ENCODE results near the gene MSLN. TPM values are rescaled to one million over a fixed set of nuclear protein-coding genes. Genes with fewer than 3 reads are reported as not detected.

The MSLN gene
- total RNA-seq, 2 donors from 2014 or later: 44.8 to 94.6 TPM

- Histone ChIP-seq H3K9me3 (no peaks in the 10 kb centered on the region), H3K36me3 (no peaks in the 10 kb centered on the region), H3K4me1 (no peaks in the 10 kb centered on the region), H3K27ac (no peak overlapping the region), H3K27me3 (no peaks in the 10 kb centered on the region), H3K4me3 (no peak overlapping the region)
- no peak for DNase-seq (ENCODE audit: low spot score)
- no peak for TF ChIP-seq CTCF (IDR thresholded peaks at IDR 0.05)
Observed at GRCh38 chr16:759110-759910, 1.2 kb upstream of the MSLN start.

GRCh38 chr16:760065-760464 is 469 bp upstream of the MSLN start:
- H3K4me3 ChIP-seq: no peak overlapping the region
- no peaks in the 10 kb centered on the region for H3K9me3 ChIP-seq
- no peak for DNase-seq (ENCODE audit: low spot score)
- H3K4me1 ChIP-seq: no peaks in the 10 kb centered on the region
- no peaks in the 10 kb centered on the region for H3K36me3 ChIP-seq
- TF ChIP-seq CTCF (IDR thresholded peaks at IDR 0.05): no peak
- no peaks in the 10 kb centered on the region for H3K27me3 ChIP-seq
- H3K27ac ChIP-seq: no peak overlapping the region

DNA sequence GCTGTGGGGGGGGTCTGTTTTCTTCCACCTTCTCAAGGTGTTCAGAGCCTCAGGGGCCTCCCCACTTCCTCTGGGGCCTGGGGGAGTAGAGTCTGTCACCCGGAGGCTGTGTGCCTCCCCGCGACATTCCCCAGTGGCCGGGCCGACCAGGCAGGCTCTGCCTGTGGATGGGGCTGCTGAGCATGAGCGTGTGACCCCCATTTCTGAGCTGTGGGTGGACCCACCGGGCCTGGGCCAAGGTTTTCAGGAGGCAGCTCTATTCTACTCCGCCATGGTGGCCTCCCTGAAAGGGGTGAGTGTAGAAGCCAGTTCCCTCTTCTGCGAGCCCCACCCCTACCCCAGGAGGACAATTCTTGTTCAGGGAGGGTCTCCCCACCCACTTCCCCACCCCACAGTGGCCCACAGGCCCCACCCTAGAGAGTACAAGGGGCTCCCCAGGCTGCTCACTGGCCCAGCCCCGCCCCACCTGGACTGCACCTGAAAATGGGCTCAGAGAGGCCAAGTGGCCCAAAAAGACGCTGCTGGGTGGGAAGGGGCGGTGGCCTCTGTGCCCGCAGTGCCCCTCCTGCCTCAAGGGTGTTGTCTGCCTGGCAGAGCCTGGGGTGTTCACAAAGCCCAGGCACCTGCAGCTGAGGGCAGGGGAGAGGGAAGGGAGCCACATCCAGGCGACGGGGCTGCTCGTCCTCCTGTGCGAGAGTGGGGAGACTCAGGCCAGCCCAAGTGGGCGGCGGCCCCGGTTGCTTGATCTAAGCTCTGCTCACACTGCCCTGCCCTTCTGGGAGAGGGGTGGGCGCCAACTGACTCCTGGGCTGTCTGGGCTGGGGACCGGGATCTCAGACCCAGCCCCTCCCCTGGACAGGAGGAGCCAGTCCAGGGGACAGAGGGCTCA is 1.3 kb downstream of the MSLN start:
- H3K36me3 ChIP-seq: no peaks in the 10 kb centered on the region
- no peak for DNase-seq (ENCODE audit: low spot score)
- no peak overlapping the region for H3K27ac ChIP-seq
- TF ChIP-seq CTCF (IDR thresholded peaks at IDR 0.05): no peak
- no peak overlapping the region for H3K4me3 ChIP-seq
- H3K4me1 ChIP-seq: no peaks in the 10 kb centered on the region
- no peaks in the 10 kb centered on the region for H3K9me3 ChIP-seq
- H3K27me3 ChIP-seq: no peaks in the 10 kb centered on the region

DNA sequence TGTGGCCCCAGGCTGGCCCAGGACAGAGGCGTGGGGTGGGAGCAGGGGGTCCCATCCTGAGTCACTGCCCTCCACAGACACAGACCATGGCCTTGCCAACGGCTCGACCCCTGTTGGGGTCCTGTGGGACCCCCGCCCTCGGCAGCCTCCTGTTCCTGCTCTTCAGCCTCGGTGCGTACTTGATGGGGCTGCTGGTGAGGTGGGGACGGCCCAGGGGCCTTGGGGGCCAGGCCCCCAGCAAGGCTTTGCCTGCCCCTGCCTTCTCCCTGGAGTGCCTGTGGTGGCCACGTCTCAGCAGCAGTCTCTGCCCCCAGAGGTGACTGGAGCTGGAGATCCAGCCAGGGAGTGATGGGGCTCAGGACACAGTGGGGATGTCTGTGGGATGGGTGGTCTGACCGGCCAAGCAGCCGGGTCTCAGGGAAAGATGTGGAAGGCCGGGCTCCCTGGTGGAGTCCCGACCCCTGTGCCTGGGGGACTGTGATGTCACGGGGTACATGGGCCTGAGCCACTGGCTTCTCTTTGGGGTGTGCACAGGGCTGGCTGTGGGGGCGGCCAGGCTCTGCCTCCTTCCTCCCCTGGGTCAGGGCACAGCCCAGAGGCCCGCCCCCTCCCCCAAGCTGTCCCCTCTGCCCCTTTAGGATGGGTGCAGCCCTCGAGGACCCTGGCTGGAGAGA is 2.2 kb downstream of the MSLN start:
- DNase-seq (ENCODE audit: low spot score): no peak
- Histone ChIP-seq H3K4me3 (no peak overlapping the region), H3K27ac (no peak overlapping the region), H3K9me3 (no peaks in the 10 kb centered on the region), H3K36me3 (no peaks in the 10 kb centered on the region), H3K27me3 (no peaks in the 10 kb centered on the region), H3K4me1 (no peaks in the 10 kb centered on the region)
- TF ChIP-seq CTCF (IDR thresholded peaks at IDR 0.05): no peak

DNA sequence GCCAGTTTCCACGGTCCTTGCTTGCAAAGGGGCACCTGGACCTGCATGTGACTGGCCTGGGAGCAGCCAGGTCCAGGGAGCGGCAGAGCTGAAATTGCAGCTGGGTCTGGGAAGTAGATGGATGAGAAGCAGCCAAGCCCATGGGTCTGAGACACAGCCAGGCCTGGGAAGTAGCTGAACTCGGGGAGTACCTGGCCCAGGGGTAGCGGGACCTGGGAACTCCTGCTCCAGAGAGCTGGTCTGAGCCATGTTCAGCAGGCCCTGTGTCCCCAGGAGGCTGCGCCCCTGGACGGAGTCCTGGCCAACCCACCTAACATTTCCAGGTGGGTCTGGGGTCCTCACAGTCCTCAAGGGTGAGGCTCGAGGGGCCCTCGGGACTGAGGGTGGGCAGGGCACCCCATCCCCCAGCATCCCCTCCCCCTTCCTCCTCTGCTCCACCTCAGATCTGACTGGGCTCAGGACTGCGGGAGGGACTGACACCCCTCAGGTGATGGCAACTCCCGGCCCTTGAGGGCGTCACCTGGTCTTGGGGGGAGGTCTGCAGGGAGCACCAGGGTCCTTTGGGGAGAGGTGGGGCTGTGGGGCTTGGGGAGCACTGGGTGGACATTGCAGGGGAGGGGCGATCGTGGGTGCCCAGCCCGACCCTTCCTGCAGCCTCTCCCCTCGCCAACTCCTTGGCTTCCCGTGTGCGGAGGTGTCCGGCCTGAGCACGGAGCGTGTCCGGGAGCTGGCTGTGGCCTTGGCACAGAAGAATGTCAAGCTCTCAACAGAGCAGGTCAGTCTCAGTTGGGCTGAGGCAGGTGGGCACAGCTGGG is 3.0 kb downstream of the MSLN start:
- Histone ChIP-seq H3K4me1 (no peaks in the 10 kb centered on the region), H3K27ac (no peak overlapping the region), H3K27me3 (no peaks in the 10 kb centered on the region), H3K9me3 (no peaks in the 10 kb centered on the region), H3K36me3 (no peaks in the 10 kb centered on the region), H3K4me3 (no peak overlapping the region)
- no peak for DNase-seq (ENCODE audit: low spot score)
- no peak for TF ChIP-seq CTCF (IDR thresholded peaks at IDR 0.05)
